Limb (tissue), 2 donors: ENCODE measurements around the gene LAMA4.
"Not testable (repeated sequence)": the region's sequence is repeated elsewhere in the genome, so short reads cannot be mapped to it uniquely, and the experiment has no call there.

Experiments used
- DNase-seq, 2 donors: peaks; one replicate each; pipeline ENCODE4 v3.0.0-alpha.2; 2016; ENCODE audit errors: extremely low spot score in 2 of 2

Gene LAMA4

DNA sequence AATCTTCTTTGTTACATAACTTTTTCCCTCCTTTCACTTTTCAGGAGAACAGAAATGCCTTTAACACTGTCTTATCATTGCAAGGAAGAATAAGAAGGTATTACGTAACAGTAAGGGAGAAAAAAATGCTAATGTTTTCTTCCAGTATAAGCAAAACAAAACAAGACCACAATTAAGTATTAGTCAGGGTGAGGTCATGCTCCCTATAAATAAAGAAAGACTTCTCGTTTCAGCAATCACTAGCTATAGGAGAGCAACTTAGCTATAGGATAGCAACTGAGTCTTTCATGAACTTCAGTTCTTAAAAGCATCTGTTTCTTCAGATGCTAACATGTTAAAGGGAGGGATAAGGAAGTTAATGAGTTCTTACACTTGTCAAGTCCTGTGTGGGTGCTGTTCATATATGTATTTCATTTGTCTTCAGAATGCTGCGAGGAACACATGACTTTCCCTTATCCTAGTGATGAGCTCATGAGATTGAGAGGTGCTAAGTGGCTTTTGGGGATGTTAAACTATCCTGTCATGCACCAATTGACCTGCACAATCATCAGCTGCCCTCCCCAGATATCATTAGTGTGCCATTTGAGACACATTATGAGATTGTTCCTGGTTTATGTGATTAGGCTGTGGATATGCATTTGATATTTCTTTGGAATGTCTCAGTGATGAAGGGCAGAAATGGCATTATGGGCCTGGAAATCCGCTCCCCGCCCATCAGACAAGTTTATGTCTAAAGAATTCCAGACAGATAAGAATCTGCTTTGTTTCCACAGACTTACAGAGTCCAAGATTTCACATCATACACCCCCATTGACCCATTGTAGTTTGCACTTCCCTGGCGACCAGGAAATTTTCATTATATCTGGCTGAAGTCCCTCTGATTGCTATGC, 37.5 kb downstream of the LAMA4 start:
- no peak for DNase-seq

DNA sequence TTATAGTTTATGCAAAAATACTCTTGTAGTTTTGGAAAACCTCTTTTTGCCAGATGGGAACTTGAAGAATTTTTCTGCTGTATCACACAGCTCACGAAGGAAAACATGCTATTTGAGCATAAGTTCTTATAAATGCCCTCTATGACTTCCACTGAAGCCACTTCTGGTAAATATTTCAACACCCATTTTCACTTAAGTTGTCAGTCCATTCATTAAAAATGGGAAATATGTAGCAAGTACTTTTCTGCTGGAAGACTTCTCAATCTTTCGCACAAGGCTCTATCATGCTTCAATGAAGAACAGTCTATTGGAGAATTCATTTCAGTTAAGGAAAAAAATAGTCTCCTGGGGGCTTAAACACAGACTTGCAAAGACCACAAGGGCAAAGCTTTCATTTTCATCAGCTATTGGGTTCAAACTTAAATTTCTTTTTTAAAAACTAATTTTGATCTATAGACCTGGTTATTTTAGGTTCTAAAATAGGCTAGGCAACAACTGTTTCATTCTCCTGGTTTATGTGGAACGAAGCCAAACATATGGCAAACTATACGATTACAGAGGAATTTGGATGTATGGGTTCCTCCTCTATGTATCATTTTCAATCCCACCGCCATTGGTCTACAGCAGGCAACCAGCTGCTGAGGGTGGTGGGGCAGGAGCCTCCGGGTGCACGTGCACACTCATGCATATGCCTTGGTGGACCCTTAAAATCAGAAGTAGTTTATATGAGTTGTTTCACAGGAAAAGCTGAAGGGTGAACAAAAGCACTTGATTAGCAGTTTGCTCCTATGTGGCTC, 38.7 kb downstream of the LAMA4 start:
- peak; percentile 47 to 71 for DNase-seq

DNA sequence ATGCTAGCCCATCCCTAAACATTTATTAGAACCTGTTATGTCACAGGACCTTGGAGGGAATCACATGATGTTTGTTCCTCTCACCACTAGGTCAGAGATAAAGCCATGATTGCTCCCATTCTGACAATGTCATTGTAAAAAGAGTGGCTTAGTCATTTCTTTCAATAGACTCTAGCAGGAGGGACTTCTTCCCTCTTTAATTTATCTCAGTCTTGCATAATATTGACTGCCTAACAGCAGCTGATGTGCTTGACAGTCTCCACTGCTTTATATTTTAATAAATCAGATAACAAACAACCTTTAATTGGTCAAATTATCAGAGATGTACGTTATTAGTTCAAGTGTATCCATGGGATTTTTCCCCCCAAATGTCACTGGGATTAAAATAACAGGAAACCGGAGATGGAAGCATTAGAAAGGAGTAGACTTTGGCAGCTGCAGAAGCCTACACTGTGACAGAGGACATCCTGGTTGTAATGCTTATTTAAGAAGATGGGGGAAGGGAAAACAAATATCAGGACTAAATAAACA, 39.6 kb downstream of the LAMA4 start:
- DNase-seq, result no peak

DNA sequence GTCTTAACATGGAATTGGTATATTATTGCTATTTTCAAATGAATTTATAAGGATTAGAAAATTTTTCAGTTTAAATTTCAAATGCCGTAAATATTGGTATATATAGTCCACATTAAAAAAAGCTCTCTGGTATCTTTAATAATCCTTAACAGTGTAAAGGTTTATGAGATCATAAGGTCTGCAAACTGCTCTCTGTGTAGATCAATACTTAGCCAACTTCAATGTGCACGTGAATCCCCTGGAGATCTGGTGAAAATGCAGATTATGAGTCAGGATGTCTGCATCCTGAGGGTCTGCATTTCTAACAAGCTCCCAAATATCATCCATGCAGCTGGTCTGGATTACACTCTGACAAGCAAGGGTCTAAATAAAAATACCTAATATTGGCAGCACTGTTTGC, 43.5 kb downstream of the LAMA4 start:
- DNase-seq, result no peak

DNA sequence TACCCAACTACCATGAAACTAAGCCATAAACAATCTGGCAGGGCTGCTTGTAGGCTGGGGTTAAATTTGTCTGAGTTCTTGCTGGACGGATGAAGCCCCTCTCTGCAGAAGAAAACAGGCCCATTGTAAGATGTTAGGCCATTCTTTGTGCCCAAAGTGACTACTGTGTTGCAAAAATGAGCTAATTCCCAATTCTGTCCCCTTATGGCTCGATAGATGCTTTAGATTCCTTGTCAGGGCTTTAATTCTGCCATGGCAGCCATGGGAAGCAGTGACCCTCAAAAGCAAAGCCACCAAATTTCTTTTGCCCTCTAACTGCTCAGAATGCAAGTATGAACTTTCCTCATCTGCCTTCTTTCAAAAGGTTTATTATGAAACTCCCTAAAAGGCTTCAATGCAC, 45.2 kb downstream of the LAMA4 start:
- no peak for DNase-seq

DNA sequence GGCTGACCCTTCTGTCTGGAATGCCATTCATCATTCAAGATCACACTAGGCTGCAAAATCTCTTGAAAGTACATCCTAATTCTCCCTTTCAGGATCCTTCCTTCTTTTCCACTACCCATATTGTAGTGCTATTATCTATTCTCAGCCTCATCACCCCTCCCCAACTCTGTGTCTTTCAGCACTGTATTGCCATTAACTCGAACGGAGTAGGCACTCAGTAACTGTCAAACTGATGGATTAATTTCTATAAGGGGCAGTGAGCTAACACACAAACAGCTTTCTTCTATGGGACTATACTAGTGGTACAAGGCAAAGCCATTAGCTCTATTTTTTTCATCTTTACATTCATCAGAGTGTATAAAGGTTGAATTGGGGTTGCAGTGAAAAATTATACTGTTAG, 46.6 kb downstream of the LAMA4 start:
- no peak for DNase-seq

DNA sequence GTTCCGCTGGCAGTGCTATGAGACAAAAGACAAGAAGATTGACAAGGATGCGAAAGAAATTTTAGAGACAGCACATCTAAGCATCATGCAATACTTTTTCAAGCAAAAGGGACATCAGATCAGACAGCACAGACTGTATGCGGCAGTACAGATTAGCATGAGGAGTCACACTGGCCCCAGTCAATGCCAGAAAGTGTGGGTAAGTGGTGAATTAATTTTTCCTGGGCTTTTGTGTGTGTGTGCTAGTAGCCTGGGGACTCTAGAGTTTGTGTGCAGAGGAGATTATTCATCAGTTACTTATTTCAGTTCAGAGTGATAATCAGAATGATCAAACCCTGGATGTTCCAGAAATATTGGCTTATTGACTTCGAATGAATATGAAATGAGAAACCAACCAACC, 47.2 kb downstream of the LAMA4 start:
- DNase-seq, result no peak

DNA sequence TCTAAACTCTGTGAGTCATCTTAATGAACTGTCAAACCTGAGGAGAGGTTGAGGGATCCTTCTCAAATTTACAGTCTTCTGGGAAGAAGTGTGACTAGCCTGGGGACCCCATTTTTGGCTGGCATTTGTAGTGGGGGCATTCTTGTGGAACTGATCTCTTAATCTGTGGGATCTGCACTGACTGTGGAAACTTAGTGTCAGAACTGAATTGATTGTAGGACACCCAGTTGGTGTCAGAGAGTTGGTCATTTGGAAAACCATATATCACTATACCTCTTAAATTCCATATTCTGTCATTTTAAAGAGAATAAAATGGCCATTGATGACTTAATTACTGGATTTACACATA, 48.3 kb downstream of the LAMA4 start:
- no peak for DNase-seq

DNA sequence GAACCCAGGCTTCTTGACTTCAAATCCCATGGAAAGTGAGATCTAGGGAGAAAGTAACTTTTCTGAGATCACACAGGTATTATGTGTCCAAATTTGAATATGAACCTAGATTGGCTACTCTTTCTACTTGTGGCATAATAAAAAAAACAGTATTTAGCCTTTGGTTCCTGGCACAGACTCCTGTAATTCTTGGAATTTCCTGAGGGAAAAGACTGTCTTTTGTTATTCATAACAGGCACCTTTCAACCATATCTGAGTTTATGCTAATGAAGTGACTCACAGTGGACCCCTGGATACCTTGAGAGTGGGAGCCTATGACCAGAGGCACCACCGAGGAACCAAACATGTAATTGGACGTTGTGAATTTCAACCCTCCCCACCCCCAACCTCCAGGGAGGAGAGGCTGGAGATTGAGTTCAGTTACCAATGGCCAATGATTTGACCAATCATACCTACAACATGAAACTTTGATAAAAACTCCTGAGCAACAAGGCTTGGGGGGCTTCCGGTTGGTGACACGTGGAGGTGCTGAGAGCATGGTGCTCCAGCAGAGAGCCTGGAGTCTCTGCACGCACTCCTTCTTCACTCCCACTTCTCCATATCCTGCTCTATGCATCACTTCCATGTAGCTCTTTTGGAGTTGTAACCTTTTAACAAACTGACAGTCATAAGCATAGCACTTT, 48.8 kb downstream of the LAMA4 start:
- no peak for DNase-seq

DNA sequence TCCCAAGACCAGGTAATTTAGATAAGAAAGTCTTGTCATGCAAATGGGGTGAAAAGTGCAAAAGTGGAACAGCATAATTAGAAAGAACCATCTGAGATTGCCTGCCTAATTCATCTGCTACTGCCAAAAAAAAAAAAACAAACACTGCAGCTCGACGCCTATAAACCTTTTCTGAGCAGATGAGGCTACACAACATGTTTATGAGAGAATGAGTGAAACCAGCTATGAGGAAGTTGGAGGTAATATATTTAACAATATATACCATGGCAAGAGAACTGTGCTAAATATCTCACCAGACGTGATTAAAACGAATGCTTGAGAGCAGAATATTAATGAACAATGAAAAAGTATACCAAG, 50.0 kb downstream of the LAMA4 start:
- no peak for DNase-seq

DNA sequence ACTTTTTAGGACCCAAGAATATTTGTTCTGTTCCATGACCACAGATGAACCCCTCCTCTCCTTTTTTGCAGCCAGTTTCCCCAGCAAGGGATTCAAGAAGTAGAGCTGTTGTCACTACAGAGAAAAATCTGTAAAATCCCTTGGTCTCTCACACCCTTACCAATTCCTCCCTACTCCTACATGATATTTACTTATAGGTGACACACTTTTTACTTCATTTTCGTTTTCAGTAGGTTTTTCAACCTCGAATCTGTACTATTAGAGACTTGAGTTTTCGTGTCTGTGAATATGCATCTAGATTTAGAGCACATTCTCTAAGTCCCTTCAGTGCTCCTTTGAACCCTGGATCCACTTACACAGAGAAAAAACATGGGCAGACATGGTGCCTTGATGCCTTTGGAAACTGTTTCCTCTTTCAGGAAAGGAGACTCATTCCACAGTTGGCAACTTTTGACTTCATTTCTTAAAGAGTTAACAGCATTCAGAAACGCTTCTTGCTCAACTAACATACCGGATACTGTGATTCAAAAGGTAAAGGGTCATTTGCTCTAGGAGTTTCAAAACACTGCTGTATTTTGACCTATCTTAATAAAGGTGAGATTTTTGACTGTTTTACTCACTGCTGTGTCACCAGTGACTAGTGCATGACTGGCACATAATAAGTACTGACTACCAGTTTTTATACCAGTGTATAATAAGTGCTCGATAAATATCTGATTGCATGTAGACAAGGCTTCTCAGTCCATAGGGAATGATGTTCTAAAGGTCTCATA, 50.6 kb downstream of the LAMA4 start:
- no peak for DNase-seq

DNA sequence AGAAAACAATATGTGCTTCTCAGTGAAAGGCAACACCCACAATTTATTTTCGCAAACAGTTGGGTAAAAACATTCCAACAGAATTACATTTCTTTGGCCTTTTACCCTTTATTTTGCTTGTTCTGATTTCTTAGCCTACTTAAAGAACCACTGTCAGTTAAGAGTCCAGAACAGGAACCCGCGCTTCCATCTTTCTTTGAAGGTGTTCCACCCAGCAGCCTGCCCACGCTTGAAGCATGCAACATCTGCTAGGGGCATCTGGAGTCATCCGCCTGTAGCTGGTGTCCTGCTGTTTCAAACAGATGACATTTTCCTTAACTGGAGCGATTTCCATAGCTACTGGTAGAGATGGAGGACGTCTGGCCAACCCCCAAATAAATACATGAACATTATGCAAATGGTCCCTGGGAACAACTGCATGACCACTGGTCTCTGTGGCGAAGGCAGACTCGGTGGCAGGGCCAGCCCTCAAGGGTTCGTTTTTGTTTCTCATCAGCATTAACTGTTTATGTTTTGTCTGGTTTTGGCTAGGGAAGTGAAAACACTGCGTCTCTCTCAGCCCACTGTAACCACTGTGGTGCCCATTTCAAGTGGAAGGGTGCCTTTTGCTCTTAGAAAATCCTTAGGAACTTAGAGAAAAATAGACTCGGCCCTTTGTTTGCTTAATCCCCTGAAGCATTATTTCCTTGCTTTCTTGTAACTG, 51.6 kb downstream of the LAMA4 start:
- DNase-seq, result no peak

DNA sequence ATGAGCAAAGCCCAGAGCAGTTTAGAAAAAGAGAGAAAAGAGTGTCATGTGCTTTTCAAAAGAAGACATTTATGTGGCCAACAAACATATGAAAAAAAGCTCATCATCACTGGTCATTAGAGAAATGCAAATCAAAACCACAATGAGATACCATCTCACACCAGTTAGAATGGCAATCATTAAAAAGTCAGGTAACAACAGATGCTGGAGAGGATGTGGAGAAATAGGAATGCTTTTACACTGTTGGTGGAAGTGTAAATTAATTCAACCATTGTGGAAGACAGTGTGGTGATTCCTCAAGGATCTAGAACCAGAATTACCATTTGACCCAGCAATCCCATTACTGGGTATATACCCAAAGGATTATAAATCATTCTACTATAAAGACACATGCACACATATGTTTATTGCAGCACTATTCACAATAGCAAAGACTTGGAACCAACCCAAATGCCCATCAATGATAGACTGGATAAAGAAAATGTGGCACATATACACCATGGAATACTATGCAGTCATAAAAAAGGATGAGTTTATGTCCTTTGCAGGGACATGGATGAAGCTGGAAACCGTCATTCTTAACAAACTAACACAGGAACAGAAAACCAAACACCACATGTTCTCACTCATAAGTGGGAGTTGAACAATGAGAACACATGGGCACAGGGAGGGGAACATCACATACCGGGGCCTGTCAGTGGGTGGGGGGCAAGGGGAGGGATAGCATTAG, 54.0 kb downstream of the LAMA4 start:
- DNase-seq, result not testable (repeated sequence)

DNA sequence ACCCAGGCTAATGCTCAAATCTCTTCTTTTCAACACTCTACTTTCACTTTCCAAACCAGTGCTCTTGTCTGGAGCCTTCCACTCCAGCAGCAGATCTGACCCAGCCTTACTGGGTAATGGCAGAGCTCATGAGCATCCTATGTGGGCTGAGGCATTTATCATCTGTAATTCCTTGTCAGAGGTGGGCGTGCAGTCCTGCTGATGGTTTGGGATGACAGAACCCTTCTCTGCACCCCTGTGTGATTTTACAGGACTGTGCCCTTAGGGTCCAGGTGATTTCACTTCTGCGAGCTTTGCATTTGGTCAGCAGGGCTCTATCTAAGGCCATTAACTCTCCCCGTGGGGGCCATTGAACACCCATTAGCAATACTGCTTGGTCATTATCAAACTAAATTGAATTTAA, 55.4 kb downstream of the LAMA4 start:
- no peak for DNase-seq

DNA sequence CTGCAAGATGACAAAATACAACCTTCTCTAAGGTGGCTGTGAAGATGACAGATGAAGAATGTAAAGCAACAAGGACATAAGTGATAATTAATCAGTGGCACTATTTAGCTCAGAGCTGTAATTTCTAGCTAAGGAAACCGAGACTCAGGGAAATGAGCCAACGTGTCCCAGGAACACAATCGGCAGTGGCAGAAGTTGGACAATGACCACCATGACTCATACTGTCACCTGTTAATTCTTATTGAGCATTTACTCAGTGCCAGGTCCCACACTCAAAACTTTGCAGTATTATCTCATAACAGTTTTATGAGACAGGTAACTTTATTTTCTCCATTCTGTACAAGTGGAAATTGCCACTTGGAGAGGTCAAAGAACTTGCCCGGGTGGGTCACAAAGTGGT, 55.8 kb downstream of the LAMA4 start:
- DNase-seq, result no peak

DNA sequence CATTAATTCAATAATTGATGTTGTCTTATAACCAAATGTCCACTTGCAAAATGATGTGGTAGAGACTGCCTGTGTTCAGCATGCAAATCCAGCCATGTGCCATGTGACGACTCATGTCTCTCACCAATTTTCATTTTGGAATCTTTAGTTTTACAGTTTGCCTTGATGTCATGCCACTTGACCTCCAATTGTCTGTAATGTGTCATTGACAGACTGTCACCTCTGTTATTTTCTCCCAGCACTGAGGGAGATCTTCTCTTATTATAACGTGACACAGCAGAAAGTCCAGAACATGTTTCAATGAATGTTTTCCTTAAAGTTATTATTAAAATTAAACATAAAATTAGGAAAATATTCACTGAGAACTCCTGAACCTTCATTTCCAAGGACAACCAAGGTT, 56.7 kb downstream of the LAMA4 start:
- no peak for DNase-seq

DNA sequence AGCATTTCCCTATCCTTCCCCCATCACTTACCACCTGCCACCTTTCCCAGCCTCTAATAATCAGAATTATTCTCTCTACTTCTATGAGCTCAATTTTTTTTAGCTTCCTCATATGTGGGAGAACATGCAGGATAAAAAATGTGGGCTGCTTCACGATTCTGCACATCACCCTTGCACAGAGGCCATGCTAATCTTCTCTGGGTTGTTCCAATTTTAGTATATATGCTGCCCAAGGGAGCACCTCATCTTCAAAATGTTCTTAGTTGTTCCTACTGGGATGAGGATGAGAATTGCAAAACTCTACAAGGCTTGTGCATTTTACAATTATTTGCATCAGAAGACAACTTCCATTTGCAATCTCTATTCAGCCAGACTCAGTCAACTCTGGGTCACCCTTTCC, 58.1 kb downstream of the LAMA4 start:
- DNase-seq, result no peak

DNA sequence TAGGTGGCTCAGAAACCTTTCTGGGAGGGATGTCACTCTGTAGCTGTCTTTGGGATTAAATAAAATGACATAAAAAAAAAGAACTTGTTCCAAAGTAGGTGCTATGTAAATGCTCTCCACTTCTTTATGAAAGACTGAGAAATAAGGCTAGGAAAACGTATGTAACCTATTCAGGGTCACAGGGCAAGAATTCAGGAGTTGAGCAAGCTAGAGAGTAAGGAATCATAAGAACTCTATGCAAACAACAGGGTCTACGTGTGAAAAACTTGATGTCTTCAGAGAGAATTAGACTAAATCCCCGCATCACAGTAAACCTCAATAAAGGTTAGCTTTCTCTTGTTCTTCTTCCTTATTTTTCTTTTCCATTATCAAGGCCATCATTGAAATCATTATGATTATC, 59.2 kb downstream of the LAMA4 start:
- no peak for DNase-seq

DNA sequence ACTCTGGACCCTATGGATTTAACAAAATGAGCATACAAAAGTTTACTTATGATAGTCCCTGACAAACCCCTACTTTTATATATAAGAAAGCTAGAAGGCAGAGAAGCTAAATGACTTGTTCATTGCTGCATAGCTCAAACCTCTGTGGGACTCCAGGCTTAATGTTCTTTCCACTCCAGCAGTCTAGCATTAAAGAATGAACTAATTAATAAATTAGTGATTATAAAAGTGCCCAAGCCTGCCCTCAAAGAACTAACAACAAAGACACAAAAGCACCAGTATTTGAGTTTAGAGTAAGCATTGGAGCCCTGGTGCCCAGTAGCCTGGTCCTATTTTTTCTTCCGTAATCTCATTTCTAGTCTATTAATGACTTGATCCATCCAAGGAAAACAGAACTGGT, 59.9 kb downstream of the LAMA4 start:
- no peak for DNase-seq

DNA sequence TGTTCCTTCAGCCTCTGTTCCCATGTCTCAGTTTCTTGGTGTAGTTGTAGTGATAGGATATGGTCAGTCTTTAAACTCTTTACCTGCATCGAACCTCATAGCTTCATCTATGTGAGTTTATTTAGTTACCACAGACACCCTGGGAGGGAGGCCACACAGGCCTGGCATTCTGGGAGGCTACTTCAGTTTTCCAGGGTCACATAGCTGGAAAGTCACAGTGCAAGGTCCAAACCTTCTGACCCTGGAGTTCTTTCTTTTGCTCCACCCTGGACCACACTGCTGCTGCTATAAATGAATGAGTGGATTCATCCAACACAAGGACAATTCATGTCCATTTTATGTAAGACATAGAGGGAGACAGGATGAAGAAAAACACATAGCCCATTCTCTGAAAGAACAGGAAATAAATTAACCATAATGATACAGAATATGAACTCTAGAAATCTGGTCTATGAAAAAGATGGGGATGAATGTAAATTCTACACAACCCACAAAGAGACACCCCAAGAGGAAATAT, 60.8 kb downstream of the LAMA4 start:
- no peak for DNase-seq
